HEK293 (cell line): Measurements from ENCODE around the gene RALGAPA2.

ENCODE experiments used
- BCL11B ChIP-seq: fragments of 450-650 bp; formaldehyde crosslinking; IDR thresholded peaks from 2 replicates; pipeline ENCODE4 v1.5.1; 2016; ENCODE audit warnings: low read depth, missing biosample characterization, missing genetic modification characterization
- ZNF155 ChIP-seq: fragments of 450-650 bp; formaldehyde crosslinking; IDR thresholded peaks from 2 replicates; pipeline ENCODE4 v1.5.1; 2016; ENCODE audit warnings: missing biosample characterization, missing genetic modification characterization
- ZNF350 ChIP-seq: fragments of 450-650 bp; formaldehyde crosslinking; IDR thresholded peaks from 2 replicates; pipeline ENCODE4 v1.5.0; 2017; ENCODE audit warnings: missing biosample characterization, mild to moderate bottlenecking, missing genetic modification characterization
- ZNF560 ChIP-seq: fragments of 450-650 bp; formaldehyde crosslinking; IDR thresholded peaks from 2 replicates; pipeline ENCODE4 v1.5.1; 2017; ENCODE audit warnings: missing biosample characterization, missing genetic modification characterization, borderline replicate concordance
- ZNF571 ChIP-seq: fragments of 450-650 bp; formaldehyde crosslinking; IDR thresholded peaks from 2 replicates; pipeline ENCODE4 v1.5.0; 2017; ENCODE audit warnings: missing biosample characterization, missing genetic modification characterization
- TF ChIP-seq, protein P1 (sequence below): fragments of 450-650 bp; formaldehyde crosslinking; IDR thresholded peaks from 2 replicates; pipeline ENCODE4 v1.5.1; 2016; ENCODE audit warnings: missing biosample characterization, missing genetic modification characterization
- TF ChIP-seq, protein P2 (sequence below): fragments of 450-650 bp; formaldehyde crosslinking; conservative IDR thresholded peaks from 2 replicates; pipeline ENCODE4 v1.5.1; 2016; ENCODE audit warnings: low read depth, missing biosample characterization, missing genetic modification characterization
- TF ChIP-seq, protein P3 (sequence below): fragments of 450-650 bp; formaldehyde crosslinking; optimal IDR thresholded peaks from 2 replicates; pipeline ENCODE3; 2016; ENCODE audit warnings: missing biosample characterization, mild to moderate bottlenecking, missing genetic modification characterization
- TF ChIP-seq, protein P4 (sequence below): fragments of 450-650 bp; formaldehyde crosslinking; IDR thresholded peaks from 2 replicates; pipeline ENCODE4 v1.5.1; 2017; ENCODE audit warnings: missing biosample characterization, missing genetic modification characterization
- TF ChIP-seq, protein P5 (sequence below): fragments of 450-650 bp; formaldehyde crosslinking; IDR thresholded peaks from 2 replicates; pipeline ENCODE4 v1.5.1; 2016; ENCODE audit warnings: missing biosample characterization, missing genetic modification characterization, borderline replicate concordance

DNA sequence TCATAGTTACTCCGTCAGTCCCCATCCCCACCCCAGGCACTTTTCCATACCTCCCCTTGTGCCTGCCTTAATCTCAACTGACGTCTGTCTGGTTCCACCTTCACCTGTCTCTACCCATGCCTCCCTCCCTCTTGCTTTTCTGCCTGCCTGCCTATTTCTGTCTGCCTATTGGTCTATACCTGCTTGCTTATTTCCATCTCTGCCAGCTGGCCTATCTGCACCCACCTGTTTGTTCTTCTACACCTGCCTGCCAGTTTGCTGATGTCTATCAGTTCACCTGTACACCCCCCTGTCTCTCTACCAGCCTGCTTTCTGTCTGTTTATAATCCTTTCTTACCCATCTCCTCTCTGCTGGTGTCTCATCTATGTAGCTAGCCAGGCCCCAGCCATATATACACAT lies 87.5 kb downstream of the RALGAPA2 start:
- TF ChIP-seq, protein P1, sequence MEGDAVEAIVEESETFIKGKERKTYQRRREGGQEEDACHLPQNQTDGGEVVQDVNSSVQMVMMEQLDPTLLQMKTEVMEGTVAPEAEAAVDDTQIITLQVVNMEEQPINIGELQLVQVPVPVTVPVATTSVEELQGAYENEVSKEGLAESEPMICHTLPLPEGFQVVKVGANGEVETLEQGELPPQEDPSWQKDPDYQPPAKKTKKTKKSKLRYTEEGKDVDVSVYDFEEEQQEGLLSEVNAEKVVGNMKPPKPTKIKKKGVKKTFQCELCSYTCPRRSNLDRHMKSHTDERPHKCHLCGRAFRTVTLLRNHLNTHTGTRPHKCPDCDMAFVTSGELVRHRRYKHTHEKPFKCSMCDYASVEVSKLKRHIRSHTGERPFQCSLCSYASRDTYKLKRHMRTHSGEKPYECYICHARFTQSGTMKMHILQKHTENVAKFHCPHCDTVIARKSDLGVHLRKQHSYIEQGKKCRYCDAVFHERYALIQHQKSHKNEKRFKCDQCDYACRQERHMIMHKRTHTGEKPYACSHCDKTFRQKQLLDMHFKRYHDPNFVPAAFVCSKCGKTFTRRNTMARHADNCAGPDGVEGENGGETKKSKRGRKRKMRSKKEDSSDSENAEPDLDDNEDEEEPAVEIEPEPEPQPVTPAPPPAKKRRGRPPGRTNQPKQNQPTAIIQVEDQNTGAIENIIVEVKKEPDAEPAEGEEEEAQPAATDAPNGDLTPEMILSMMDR (tag by site-specific recombination), result no peak
- TF ChIP-seq ZNF560, result no peak
- TF ChIP-seq, protein P2, sequence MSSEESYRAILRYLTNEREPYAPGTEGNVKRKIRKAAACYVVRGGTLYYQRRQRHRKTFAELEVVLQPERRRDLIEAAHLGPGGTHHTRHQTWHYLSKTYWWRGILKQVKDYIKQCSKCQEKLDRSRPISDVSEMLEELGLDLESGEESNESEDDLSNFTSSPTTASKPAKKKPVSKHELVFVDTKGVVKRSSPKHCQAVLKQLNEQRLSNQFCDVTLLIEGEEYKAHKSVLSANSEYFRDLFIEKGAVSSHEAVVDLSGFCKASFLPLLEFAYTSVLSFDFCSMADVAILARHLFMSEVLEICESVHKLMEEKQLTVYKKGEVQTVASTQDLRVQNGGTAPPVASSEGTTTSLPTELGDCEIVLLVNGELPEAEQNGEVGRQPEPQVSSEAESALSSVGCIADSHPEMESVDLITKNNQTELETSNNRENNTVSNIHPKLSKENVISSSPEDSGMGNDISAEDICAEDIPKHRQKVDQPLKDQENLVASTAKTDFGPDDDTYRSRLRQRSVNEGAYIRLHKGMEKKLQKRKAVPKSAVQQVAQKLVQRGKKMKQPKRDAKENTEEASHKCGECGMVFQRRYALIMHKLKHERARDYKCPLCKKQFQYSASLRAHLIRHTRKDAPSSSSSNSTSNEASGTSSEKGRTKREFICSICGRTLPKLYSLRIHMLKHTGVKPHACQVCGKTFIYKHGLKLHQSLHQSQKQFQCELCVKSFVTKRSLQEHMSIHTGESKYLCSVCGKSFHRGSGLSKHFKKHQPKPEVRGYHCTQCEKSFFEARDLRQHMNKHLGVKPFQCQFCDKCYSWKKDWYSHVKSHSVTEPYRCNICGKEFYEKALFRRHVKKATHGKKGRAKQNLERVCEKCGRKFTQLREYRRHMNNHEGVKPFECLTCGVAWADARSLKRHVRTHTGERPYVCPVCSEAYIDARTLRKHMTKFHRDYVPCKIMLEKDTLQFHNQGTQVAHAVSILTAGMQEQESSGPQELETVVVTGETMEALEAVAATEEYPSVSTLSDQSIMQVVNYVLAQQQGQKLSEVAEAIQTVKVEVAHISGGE (tag by site-specific recombination), result no peak
- no peak for TF ChIP-seq ZNF350 (tag by site-specific recombination)
- no peak for TF ChIP-seq ZNF155 (tag by site-specific recombination)
- no peak for TF ChIP-seq BCL11B (tag by site-specific recombination)
- TF ChIP-seq, protein P3, sequence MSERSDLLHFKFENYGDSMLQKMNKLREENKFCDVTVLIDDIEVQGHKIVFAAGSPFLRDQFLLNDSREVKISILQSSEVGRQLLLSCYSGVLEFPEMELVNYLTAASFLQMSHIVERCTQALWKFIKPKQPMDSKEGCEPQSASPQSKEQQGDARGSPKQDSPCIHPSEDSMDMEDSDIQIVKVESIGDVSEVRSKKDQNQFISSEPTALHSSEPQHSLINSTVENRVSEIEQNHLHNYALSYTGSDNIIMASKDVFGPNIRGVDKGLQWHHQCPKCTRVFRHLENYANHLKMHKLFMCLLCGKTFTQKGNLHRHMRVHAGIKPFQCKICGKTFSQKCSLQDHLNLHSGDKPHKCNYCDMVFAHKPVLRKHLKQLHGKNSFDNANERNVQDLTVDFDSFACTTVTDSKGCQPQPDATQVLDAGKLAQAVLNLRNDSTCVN (tag by site-specific recombination), result no peak
- TF ChIP-seq, protein P4, sequence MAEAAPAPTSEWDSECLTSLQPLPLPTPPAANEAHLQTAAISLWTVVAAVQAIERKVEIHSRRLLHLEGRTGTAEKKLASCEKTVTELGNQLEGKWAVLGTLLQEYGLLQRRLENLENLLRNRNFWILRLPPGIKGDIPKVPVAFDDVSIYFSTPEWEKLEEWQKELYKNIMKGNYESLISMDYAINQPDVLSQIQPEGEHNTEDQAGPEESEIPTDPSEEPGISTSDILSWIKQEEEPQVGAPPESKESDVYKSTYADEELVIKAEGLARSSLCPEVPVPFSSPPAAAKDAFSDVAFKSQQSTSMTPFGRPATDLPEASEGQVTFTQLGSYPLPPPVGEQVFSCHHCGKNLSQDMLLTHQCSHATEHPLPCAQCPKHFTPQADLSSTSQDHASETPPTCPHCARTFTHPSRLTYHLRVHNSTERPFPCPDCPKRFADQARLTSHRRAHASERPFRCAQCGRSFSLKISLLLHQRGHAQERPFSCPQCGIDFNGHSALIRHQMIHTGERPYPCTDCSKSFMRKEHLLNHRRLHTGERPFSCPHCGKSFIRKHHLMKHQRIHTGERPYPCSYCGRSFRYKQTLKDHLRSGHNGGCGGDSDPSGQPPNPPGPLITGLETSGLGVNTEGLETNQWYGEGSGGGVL (tag by site-specific recombination), result no peak
- TF ChIP-seq, protein P5, sequence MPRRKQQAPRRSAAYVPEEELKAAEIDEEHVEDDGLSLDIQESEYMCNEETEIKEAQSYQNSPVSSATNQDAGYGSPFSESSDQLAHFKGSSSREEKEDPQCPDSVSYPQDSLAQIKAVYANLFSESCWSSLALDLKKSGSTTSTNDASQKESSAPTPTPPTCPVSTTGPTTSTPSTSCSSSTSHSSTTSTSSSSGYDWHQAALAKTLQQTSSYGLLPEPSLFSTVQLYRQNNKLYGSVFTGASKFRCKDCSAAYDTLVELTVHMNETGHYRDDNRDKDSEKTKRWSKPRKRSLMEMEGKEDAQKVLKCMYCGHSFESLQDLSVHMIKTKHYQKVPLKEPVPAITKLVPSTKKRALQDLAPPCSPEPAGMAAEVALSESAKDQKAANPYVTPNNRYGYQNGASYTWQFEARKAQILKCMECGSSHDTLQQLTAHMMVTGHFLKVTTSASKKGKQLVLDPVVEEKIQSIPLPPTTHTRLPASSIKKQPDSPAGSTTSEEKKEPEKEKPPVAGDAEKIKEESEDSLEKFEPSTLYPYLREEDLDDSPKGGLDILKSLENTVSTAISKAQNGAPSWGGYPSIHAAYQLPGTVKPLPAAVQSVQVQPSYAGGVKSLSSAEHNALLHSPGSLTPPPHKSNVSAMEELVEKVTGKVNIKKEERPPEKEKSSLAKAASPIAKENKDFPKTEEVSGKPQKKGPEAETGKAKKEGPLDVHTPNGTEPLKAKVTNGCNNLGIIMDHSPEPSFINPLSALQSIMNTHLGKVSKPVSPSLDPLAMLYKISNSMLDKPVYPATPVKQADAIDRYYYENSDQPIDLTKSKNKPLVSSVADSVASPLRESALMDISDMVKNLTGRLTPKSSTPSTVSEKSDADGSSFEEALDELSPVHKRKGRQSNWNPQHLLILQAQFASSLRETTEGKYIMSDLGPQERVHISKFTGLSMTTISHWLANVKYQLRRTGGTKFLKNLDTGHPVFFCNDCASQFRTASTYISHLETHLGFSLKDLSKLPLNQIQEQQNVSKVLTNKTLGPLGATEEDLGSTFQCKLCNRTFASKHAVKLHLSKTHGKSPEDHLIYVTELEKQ (tag by site-specific recombination), result no peak
- TF ChIP-seq ZNF571 (tag by site-specific recombination), result no peak
